ENCODE results near the gene SIRPB2.

The SIRPB2 gene

DNA sequence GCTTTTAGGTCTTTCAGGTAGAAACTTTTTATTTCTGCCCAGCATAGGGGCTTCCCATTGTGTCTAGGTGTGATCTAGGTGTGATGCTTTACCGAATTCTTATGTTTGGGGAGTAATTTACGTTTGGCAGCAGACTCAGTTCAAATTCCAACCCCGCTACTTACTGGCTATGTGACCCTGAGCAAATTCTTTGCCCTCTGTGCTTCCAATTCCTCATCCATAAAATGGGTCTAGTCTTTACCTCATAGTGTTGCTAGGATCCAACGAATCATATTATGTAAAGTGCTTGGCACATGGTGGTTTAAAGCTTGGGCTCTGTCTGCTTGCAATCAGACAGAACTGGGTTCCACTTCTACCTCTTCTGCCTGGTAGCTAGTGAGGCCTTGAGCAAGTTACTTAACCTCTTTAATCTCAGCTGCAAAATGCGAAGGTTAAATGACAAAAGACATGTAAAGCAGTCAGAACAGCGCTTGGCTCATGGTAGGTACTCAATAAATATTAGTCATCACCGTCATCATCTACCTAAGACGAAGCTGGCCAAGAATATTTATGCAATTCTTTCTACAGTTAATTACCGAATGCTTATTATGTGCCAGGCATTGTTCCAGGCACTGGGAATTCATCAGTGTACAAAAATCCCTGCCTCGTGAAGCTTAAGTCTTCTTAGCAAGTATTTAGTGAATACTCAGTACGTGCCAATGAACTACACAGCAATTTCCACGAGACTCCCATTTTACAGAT, 25.6 kb downstream of the SIRPB2 start:
- TF ChIP-seq TEAD4 (IDR thresholded peaks at IDR 0.05) (no peak), TAF1 (IDR thresholded peaks at IDR 0.05; ENCODE audit: low read depth) (no peak), NFIC (IDR thresholded peaks at IDR 0.05) (no peak), TCF12 (IDR thresholded peaks at IDR 0.05; ENCODE audit: low read depth) (no peak), EP300 (IDR thresholded peaks at IDR 0.05; ENCODE audit: borderline replicate concordance) (no peak)

GRCh38 chr20:1463971-1464570, 27.1 kb downstream of the SIRPB2 start:
- TF ChIP-seq EGR1 (IDR thresholded peaks at IDR 0.05), result no peak
- no peak for TF ChIP-seq TCF12 (IDR thresholded peaks at IDR 0.05; ENCODE audit: low read depth)
- TF ChIP-seq FOXM1 (IDR thresholded peaks at IDR 0.05; ENCODE audit: borderline replicate concordance, low read depth), result no peak
- no peak for TF ChIP-seq CEBPB (IDR thresholded peaks at IDR 0.05)
- no peak for TF ChIP-seq NFIC (IDR thresholded peaks at IDR 0.05)
- no peak for TF ChIP-seq TEAD4 (IDR thresholded peaks at IDR 0.05)
- TF ChIP-seq TAF1 (IDR thresholded peaks at IDR 0.05; ENCODE audit: low read depth), result no peak
- TF ChIP-seq CREB1 (IDR thresholded peaks at IDR 0.05; ENCODE audit: low read depth), result no peak
- TF ChIP-seq, protein P1, sequence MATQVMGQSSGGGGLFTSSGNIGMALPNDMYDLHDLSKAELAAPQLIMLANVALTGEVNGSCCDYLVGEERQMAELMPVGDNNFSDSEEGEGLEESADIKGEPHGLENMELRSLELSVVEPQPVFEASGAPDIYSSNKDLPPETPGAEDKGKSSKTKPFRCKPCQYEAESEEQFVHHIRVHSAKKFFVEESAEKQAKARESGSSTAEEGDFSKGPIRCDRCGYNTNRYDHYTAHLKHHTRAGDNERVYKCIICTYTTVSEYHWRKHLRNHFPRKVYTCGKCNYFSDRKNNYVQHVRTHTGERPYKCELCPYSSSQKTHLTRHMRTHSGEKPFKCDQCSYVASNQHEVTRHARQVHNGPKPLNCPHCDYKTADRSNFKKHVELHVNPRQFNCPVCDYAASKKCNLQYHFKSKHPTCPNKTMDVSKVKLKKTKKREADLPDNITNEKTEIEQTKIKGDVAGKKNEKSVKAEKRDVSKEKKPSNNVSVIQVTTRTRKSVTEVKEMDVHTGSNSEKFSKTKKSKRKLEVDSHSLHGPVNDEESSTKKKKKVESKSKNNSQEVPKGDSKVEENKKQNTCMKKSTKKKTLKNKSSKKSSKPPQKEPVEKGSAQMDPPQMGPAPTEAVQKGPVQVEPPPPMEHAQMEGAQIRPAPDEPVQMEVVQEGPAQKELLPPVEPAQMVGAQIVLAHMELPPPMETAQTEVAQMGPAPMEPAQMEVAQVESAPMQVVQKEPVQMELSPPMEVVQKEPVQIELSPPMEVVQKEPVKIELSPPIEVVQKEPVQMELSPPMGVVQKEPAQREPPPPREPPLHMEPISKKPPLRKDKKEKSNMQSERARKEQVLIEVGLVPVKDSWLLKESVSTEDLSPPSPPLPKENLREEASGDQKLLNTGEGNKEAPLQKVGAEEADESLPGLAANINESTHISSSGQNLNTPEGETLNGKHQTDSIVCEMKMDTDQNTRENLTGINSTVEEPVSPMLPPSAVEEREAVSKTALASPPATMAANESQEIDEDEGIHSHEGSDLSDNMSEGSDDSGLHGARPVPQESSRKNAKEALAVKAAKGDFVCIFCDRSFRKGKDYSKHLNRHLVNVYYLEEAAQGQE (IDR thresholded peaks at IDR 0.05; ENCODE audit: low read depth), result no peak
- no peak for TF ChIP-seq MAX (IDR thresholded peaks at IDR 0.05)
- TF ChIP-seq, protein P2, sequence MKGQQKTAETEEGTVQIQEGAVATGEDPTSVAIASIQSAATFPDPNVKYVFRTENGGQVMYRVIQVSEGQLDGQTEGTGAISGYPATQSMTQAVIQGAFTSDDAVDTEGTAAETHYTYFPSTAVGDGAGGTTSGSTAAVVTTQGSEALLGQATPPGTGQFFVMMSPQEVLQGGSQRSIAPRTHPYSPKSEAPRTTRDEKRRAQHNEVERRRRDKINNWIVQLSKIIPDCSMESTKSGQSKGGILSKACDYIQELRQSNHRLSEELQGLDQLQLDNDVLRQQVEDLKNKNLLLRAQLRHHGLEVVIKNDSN (IDR thresholded peaks at IDR 0.05), result no peak
- no peak for TF ChIP-seq ZBTB7A (IDR thresholded peaks at IDR 0.05; ENCODE audit: low read depth)
- no peak for TF ChIP-seq EP300 (IDR thresholded peaks at IDR 0.05; ENCODE audit: borderline replicate concordance)

DNA sequence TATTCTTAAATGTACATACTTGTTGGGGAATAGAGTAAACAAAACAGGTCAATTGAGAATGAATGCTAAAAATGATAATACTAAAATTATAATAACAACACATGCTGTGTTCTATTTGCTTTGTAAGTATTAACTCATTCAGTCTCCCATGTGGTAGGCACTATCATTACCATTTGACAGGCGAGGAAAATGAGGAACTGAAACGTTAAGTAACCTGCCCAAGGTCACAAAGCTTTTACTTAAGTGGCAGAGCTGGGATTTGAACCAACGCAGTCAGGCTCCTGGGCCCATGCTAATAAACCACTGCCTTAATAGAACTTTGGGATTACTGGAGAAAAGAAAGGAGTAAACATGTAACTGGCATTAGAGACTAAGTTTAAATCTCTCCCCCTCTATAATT, 28.4 kb downstream of the SIRPB2 start:
- TF ChIP-seq, protein P2 (IDR thresholded peaks at IDR 0.05), result no peak
- TF ChIP-seq MAX (IDR thresholded peaks at IDR 0.05) (no peak), EGR1 (IDR thresholded peaks at IDR 0.05) (no peak), YY1 (IDR thresholded peaks at IDR 0.05; ENCODE audit: low read depth) (no peak), NFIC (IDR thresholded peaks at IDR 0.05) (no peak), CREB1 (IDR thresholded peaks at IDR 0.05; ENCODE audit: low read depth) (no peak), FOXM1 (IDR thresholded peaks at IDR 0.05; ENCODE audit: borderline replicate concordance, low read depth) (no peak), RAD21 (IDR thresholded peaks at IDR 0.05; ENCODE audit: low read depth) (no peak), EP300 (IDR thresholded peaks at IDR 0.05; ENCODE audit: borderline replicate concordance) (no peak), TAF1 (IDR thresholded peaks at IDR 0.05; ENCODE audit: low read depth) (no peak), TCF12 (IDR thresholded peaks at IDR 0.05; ENCODE audit: low read depth) (no peak), CEBPB (IDR thresholded peaks at IDR 0.05) (no peak), ZBTB7A (IDR thresholded peaks at IDR 0.05; ENCODE audit: low read depth) (no peak), TEAD4 (IDR thresholded peaks at IDR 0.05) (no peak)
- TF ChIP-seq, protein P1 (IDR thresholded peaks at IDR 0.05; ENCODE audit: low read depth), result no peak

DNA sequence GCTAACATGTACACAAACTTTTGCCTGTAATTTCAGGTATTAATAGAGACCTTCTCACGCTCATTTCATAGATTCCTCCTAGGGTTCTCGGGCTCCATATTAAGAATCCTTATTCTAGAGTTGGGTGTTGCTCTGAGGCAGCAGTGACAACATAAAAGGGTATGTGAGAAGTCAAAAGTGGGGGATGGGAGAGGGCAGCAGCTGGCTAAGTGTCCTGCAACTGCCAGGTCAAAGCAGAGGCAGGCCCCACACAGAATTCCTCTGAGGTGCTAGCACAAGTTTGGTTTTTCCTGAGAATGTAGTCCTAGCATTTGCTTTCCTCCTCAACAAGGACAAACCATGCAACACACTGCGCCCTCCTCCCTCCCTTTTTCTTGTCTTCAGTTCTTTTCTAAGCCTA, 29.2 kb downstream of the SIRPB2 start:
- no peak for TF ChIP-seq TAF1 (IDR thresholded peaks at IDR 0.05; ENCODE audit: low read depth)
- TF ChIP-seq TEAD4 (IDR thresholded peaks at IDR 0.05), result no peak
- TF ChIP-seq NFIC (IDR thresholded peaks at IDR 0.05), result no peak
- TF ChIP-seq, protein P2 (IDR thresholded peaks at IDR 0.05), result no peak
- TF ChIP-seq ZBTB7A (IDR thresholded peaks at IDR 0.05; ENCODE audit: low read depth), result no peak

DNA sequence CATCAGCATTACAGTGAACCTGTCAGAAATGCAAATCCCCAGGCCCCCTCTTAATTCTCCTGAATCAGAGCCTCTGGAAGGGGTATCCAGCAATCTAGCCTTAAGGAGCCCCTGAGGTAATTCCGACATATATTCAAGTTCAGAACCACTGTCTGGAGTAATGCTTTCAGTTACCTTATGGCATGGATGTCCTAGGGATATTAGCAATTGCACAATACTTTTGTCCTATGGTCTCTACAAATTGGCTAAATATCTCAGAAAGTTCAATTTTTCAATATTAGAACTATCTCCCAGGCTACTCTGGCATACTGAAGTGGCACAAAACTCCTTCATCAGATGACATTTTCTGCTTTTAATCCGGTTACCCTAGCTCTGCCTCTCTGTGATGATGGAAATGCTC, 30.9 kb downstream of the SIRPB2 start:
- TF ChIP-seq CEBPB (IDR thresholded peaks at IDR 0.05) (no peak), TAF1 (IDR thresholded peaks at IDR 0.05; ENCODE audit: low read depth) (no peak), TCF12 (IDR thresholded peaks at IDR 0.05; ENCODE audit: low read depth) (no peak), ZBTB7A (IDR thresholded peaks at IDR 0.05; ENCODE audit: low read depth) (no peak), TEAD4 (IDR thresholded peaks at IDR 0.05) (no peak), YY1 (IDR thresholded peaks at IDR 0.05; ENCODE audit: low read depth) (no peak), FOXM1 (IDR thresholded peaks at IDR 0.05; ENCODE audit: borderline replicate concordance, low read depth) (no peak), RAD21 (IDR thresholded peaks at IDR 0.05; ENCODE audit: low read depth) (no peak), EGR1 (IDR thresholded peaks at IDR 0.05) (no peak), CREB1 (IDR thresholded peaks at IDR 0.05; ENCODE audit: low read depth) (no peak), NFIC (IDR thresholded peaks at IDR 0.05) (no peak), MAX (IDR thresholded peaks at IDR 0.05) (no peak), EP300 (IDR thresholded peaks at IDR 0.05; ENCODE audit: borderline replicate concordance) (no peak)
- TF ChIP-seq, protein P1 (IDR thresholded peaks at IDR 0.05; ENCODE audit: low read depth), result no peak
- TF ChIP-seq, protein P2 (IDR thresholded peaks at IDR 0.05), result no peak

Data from Ishikawa (cell line).